ENCODE results near the gene PTGER1. TPM values are rescaled to one million over a fixed set of nuclear protein-coding genes. Genes with fewer than 3 reads are reported as not detected.
A peak's percentile ranks its signal among the peaks of the same experiment; 100 is the strongest.

The PTGER1 gene
- total and polyA plus RNA-seq, 2 of the 8 experiments (the other 6 are each of a cell fraction or from before 2014, with no cell fraction given), result 0.20 to 0.41 TPM

GRCh38 chr19:14494411-14494810 is 19.3 kb upstream of the PTGER1 start:
- CTCF ChIA-PET (ENCODE audit: partially characterized antibody), result interaction anchor here (3.8 to 6.4 kb wide), 2 partner anchors 14 to 15 kb away, joined by 24 to 34 read pairs; no protein-coding TSS in a partner anchor

More at GRCh38 chr19:14494411-14494810, 19.3 kb upstream of the PTGER1 start:
- FAIRE-seq, result no peak
- Histone ChIP-seq H2AK5ac (ENCODE audit: low read depth, low read length) (no peak overlapping the region), H2AFZ (ENCODE audit: low read length) (no peak overlapping the region), H3K9me3 (ENCODE audit: insufficient read depth in 2 of 2, low read depth in 1 of 2, low read length in 1 of 2) (no peaks in the 10 kb centered on the region), H3K27me3 (replicated peaks in 1 of 4; ENCODE audit: control insufficient read depth in 3 of 4, extremely low read depth in 1 of 4, insufficient read depth in 3 of 4, low read length in 3 of 4) (no peaks in the 10 kb centered on the region), H3K79me2 (ENCODE audit: control insufficient read depth in 1 of 2, insufficient read depth in 2 of 2, low read length in 2 of 2) (peaks cover 0 to 11% of the 10 kb centered on the region in 2 experiments; a peak in 2 of 4 replicates), H3K4me3 (ENCODE audit: extremely low read depth in 1 of 4, insufficient read depth in 2 of 4, low read depth in 3 of 4, low read length in 4 of 4) (peak overlapping the region in 2 of 4 experiments; percentile 7 to 80; a peak in 3 of 8 replicates), H4K20me1 (replicated peaks in 1 of 2; ENCODE audit: control insufficient read depth in 1 of 2, insufficient read depth in 2 of 2, low read length in 2 of 2) (peaks cover 0 to 10% of the 10 kb centered on the region in 2 experiments), H2BK20ac (ENCODE audit: low read length) (no peak overlapping the region), H3K56ac (replicated peaks; ENCODE audit: insufficient read length, low read depth, low read length) (no peak overlapping the region), H2BK120ac (replicated peaks; ENCODE audit: low read depth, low read length) (no peak overlapping the region), H4K91ac (replicated peaks; ENCODE audit: insufficient read length, low read length) (no peak overlapping the region), H3K27ac (ENCODE audit: low read depth, low read length) (no peak overlapping the region), H3K4me1 (replicated peaks in 1 of 4; ENCODE audit: control insufficient read depth in 3 of 4, insufficient read depth in 4 of 4, low read length in 3 of 4) (peaks cover 0 to 13% (median 6%) of the 10 kb centered on the region in 4 experiments; a peak in 5 of 7 replicates), H4K5ac (ENCODE audit: insufficient read length, low read depth, low read length) (no peak overlapping the region), H3K4me2 (ENCODE audit: insufficient read depth in 1 of 2, low read depth in 2 of 2, low read length in 2 of 2) (peak overlapping the region; percentile 75 to 77; a peak in 3 of 4 replicates), H2BK5ac (ENCODE audit: low read depth, low read length) (no peak overlapping the region), H3K23ac (ENCODE audit: insufficient read length) (no peak overlapping the region), H3K14ac (ENCODE audit: insufficient read length) (no peak overlapping the region), H3K9ac (replicated peaks in 1 of 4; ENCODE audit: extremely low read depth in 1 of 4, low read depth in 3 of 4, low read length in 3 of 4) (no peak overlapping the region), H3K36me3 (ENCODE audit: control insufficient read depth in 2 of 4, insufficient read depth in 4 of 4, low read length in 3 of 4) (peaks cover 0 to 3% (median 0%) of the 10 kb centered on the region in 4 experiments; a peak in 4 of 8 replicates), H2BK15ac (ENCODE audit: low read length) (no peak overlapping the region), H3K4ac (replicated peaks; ENCODE audit: insufficient read length, low read depth, low read length) (no peak overlapping the region), H3K79me1 (ENCODE audit: low read depth, low read length) (peaks cover 3% of the 10 kb centered on the region), H2BK12ac (ENCODE audit: low read depth, low read length) (no peak overlapping the region), H3K18ac (ENCODE audit: extremely low read depth, low read length) (no peak overlapping the region), H4K8ac (ENCODE audit: extremely low read depth, insufficient read depth, low read length) (peak overlapping the region; percentile 35; the same call in 1 of the 2 replicates), H3K23me2 (ENCODE audit: low read depth, low read length) (peaks cover 7% of the 10 kb centered on the region; the same call in 1 of the 2 replicates)
- POLR2A ChIA-PET (ENCODE audit: partially characterized antibody), result interaction anchor here (1.2 to 6.0 kb wide), 2 partner anchors 12 to 23 kb away, joined by 5 to 45 read pairs; partner anchors contain the start of gene DNAJB1
- 87% methylated on average over 4 of the region's 4 CpGs; no CpG with 5 or more reads in 1 of the 2 experiments for WGBS, 2 experiments (ENCODE audit: extremely low coverage in 1 of 2, insufficient coverage in 1 of 2, insufficient read length in 1 of 2, insufficient replicate concordance in 2 of 2, low coverage in 1 of 2, low lambda C conversion rate in 2 of 2, missing lambda C conversion rate in 1 of 2)
- TF ChIP-seq POLR2AphosphoS5 (IDR thresholded peaks at IDR 0.05; ENCODE audit: low read depth, low read length), result no peak
- no peak for TF ChIP-seq SP1 (IDR thresholded peaks at IDR 0.05; ENCODE audit: low read depth, low read length)
- no peak for DNase-seq (ENCODE audit: low read depth in 1 of 2, low spot score in 2 of 2)
